Fibroblast of the conjunctiva (primary cell): ENCODE results near the gene BPIFB3.

Experiments
- DNase-seq: peaks from one replicate; pipeline ENCODE4 v3.0.0-alpha.2; 2010; ENCODE audit warnings: low read depth

Gene BPIFB3

DNA sequence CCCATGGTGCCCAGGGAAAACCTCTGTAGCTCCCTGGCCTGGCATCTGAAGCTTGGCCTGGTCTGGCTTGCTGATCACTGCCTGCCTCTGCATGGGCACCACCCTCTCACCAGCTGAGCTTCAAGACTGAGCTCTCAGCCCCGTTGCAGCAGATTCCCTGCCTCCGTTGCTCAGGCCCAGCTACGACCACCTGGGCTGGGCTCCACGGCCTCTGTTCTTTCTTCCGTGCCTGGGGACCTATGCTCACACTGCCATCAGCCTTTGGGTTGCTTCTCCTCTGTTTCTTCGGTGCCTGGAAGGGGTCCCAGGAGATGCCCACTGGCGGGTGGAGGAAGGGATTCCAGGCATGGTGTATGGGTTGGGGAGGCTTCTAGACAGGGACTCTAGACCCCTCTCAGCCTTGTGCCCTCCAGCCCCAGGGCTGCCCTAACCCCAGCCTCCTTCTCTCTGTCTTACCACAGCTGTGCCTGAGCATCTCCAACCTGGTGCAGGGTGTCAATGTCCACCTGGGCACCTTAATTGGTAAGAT is 37.1 kb upstream of the BPIFB3 start:
- DNase-seq, result no peak

DNA sequence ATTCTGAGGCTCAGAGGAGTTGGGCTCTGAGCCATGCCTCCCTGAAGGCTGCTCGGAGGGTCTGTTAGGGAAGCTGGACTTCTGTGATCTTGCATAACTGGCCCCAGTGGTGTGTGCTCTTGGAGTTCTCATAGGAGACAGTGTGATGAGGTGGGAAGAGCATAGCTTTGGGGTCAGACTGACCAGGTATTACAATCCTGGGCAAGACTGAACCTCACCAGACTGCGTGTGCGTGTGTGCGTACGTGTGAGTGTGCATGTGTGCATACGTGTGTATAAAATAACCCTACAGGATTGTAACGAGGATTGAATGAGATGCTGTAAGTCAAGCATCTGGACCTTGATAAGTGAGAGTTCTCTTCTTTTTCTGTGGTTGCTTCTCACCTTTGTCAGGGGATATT is 36.2 kb upstream of the BPIFB3 start:
- no peak for DNase-seq

DNA sequence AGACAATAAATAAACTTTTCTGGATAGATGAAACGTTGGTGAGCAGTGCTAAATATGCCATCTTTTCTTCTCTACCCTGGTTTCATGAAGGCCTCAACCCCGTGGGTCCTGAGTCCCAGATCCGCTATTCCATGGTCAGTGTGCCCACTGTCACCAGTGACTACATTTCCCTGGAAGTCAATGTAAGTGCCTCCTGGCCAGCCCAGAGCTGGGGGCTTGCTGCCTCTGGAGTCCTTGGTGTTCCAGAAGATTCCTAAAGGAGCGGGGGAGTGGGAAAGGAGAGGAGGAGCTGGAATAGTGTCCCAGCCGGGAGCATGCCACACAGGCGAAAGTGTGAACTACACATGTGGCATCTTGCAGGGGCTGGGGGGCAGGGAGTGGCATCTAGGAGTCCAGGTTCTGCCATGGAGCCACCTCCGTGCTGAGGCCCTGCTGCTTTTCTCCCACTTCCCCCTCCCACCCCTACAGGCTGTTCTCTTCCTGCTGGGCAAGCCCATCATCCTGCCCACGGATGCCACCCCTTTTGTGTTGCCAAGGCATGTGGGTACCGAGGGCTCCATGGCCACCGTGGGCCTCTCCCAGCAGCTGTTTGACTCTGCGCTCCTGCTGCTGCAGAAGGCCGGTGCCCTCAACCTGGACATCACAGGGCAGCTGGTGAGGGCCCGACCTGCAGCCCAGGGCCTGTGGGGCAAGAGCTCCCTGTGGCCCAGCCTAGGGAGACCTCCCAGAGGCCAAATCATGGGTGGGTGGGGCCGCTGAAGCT is 35.4 kb upstream of the BPIFB3 start:
- DNase-seq, result no peak

DNA sequence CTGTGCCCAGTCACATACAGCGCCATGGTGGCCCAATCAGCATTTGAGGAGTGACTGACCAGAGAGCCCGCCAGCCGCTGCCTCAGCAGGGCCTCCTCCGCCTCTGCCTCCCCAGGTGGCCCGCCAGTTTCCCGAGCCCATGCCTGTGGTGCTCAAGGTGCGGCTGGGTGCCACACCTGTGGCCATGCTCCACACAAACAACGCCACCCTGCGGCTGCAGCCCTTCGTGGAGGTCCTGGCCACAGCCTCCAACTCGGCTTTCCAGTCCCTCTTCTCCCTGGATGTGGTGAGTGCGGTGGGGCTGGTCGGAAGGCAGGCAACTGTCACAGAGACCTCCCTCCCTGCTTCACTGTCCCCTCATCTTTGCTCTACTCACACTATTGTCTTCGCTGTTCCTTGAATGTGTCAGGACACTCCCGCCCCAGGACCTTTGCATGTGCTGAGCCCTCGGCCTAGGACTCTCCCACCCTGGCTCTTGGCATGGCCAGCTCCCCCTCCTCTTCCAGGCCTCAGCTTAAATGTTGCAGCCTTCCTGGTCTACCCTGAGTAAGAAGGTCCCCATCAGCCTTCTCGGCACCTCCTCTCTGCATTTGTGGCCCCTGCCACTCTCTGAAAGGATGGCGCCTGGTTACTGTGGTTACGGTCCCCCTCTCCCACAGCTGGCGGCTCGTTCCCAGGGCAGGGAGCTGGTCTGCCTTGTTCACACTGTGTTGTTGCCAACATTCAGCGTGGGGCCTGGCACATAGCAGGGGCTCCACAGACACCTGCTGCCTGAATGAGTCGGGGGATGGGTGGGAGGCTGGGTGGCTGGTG is 34.0 kb upstream of the BPIFB3 start:
- DNase-seq, result no peak

DNA sequence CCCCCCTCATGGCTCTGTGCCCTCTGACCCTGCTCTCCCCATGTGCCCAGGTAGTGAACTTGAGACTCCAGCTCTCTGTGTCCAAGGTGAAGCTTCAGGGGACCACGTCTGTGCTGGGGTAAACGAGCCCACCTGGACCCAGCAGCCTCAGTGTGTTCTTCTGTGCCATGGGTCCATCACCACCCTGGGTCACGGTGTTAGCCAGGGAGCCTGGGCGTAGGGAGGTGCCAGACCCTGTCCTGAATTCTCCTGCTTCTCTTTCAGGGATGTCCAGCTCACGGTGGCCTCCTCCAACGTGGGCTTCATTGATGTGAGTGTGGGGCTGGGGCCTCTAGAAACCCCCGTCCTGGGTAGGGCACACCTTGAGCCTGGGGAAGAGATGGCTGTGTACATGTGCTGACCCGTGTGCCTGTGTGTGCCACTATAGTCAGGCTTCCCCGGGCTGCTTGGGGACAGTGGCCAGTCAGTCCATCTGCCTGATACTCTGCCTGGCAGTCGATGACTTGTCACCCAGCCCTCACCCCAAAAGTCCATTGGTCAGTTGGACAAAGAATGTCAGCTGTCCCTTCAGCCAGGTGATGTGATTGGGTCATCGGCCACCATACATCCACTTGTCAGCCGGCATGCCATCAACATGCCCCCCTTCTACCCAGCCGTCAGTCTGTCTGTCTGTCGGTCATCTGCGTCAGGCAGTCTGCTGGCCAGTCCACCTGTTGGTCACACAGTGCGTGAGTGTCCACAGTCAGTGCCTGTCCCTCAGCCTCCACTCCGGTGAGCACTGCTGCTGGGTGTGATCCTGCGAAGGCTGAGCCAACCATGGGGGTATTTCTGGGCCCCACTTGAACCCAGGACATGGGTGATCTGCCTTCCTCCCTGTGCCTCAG is 33.2 kb upstream of the BPIFB3 start:
- DNase-seq, result no peak

DNA sequence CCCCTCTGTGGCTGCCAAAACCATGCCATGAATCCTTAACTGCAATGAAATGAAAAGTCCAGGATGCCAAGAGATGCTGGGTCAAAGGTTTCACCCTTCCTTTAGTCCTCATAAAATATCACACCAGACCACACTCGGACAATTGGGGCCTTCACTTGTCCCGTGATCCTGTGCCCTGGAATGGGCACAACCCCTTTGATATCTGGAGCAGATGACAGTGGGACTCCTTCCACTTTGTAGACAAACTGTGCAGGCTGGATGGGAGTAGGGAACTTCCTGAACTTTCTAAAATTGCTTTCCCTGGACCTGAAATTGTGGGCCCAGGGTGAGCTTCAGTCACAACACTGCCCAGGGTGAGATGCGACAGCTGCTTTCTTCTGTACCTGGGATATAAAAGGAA is 31.8 kb upstream of the BPIFB3 start:
- no peak for DNase-seq

DNA sequence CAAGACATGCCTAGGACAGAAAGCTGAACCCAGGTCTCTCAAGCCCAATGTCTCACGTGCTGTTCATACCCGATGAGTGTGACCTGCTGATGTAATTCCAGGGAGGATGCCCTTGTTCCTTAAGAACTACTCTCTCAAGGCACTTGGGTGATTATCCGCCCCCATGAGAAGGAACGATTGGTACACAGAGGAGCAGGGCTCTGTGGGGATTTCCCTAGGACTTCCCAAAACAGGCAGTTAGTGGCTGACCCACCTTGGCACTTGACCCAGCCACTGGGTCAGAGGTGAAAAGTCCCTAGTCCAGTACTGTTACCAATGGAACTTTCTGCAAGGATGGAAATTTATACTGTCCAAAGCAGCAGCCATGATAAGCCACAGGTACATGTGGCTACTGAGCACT is 31.4 kb upstream of the BPIFB3 start:
- DNase-seq, result no peak

DNA sequence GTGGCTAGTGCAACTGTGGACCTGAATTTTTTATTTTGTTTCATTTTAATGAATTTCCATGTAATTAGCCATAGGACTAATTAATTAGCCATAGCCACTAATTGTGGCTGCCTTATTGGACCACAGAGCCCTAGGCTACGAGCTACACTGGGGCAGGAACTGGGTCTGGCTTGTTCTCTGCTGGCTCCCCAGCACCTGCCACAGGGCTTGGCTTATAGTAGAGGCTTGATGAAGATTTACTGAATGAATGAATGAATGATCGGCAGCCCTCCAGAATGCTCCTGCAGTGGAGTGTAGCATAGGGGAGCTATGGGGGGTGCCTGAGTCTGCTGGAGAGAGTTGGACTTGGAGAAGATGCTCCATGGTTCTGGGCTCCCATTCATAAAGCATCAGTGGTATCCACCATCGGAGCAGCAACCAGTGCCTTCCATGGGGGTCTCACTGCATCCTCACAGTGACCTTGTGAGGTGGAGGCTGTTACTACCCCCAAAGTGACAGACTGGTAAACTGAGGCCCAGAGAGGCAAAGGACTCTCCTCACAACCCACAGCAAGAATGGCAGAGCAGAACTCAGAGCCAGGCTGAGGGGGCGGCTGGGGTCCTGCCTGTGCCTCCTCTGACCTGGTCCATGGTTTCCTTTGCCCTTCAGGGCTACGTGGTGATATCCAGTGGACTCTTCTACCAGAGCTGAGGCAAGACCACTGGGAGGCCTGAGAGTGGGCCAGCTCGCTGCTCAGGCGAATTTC is 30.8 kb upstream of the BPIFB3 start:
- no peak for DNase-seq

DNA sequence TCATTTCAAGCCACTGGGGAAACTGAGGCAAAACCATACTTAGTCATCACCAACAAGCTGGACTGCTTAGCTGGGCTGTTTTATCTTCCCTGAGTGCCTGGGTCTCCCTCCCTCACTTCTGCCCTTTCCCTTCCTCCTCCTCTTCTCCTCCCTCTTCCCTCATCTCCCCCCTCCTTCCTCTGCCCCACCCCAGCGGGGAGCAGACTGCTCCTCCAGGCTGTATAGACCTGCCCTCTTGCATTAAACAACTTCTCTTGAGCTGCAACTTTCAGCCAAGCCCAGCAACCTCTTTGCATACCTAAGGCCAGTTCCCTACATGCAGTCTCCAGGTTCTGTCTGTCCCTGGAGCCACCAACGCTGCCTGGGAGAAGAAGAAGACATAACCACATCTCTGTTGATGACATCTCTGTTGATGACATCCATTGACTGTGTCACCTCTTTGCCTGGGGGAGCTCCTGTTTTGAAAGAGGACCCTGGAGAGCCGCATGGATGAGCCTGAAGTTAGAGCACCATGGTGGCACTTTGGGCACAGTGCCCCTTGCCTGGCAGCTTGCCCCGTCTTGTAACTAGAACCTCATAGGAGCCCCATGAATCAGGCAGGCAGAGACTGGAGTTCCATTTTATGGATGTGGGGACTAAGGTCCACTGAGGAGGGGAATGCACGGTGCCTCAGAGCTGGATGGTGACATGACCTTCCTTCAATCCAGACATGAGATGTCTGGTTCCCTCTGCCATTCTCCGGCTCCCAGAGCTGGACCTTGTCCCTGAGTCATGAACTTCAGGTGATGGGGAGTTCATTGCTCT is 30.1 kb upstream of the BPIFB3 start:
- DNase-seq, result no peak

DNA sequence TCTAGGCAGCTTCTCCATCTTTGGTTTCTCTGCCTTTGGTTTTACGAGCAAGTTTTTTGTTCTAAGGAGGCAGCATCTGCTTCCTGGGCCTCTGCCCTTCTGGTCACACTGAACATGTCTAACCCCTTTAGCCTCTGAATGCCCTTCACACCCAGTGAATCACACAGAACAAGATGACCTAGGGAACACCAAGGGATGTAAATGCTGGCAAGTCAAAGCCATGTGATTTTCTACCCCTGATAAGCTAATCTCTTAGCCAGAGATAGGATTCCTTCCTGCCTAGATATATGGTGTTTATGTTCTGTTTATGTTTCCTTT is 29.5 kb upstream of the BPIFB3 start:
- DNase-seq, result no peak

DNA sequence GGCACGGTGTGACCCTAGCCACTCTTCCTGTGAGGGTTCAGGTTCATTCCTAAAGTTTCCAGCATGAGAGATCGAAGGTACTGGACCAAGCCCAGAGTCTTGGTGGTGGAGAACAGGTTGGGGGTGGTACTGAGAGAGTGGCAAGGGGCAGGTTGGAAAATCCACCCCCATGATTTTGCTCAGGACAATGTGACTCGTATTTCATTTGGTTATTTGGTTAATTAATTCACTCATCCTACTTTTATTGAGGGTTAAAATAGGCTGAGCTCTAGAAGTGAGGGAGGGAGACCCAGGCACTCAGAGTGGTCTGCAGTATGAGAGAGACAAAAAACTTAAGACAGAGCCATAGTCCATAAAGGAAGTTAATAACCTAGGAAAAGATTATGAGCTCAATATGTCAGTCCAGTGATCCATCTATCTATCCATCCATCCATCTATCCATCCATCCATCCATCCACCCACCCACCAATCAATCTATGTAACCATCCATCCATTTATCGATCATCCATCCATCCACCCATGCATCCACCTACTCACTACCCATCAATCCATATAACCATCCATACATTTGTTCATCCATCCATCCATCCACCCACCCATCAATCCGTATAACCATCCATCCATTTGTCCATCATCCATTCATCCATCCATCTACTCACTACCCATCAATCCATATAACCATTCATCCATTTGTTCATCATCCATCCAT is 28.9 kb upstream of the BPIFB3 start:
- no peak for DNase-seq

DNA sequence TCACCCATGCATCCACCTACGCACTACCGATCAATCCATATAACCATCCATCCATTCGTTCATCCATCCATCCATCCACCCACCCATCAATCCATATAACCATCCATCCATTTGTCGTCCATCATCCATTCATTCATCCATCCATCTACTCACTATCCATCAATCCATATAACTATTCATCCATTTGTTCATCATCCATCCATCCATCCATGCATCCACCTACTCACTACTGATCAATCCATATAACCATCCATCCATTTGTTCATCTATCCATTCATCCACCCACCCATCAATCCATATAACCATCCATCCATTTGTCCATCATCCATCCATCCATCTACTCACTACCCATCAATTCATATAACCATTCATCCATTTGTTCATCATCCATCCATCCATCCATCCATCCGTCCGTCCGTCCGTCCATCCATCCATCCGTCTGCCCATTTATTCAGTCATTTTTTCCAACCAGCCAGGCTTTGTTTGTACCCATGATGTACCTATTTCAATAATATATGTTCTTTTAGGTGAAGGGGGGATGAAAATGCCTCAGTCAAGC is 28.3 kb upstream of the BPIFB3 start:
- no peak for DNase-seq

DNA sequence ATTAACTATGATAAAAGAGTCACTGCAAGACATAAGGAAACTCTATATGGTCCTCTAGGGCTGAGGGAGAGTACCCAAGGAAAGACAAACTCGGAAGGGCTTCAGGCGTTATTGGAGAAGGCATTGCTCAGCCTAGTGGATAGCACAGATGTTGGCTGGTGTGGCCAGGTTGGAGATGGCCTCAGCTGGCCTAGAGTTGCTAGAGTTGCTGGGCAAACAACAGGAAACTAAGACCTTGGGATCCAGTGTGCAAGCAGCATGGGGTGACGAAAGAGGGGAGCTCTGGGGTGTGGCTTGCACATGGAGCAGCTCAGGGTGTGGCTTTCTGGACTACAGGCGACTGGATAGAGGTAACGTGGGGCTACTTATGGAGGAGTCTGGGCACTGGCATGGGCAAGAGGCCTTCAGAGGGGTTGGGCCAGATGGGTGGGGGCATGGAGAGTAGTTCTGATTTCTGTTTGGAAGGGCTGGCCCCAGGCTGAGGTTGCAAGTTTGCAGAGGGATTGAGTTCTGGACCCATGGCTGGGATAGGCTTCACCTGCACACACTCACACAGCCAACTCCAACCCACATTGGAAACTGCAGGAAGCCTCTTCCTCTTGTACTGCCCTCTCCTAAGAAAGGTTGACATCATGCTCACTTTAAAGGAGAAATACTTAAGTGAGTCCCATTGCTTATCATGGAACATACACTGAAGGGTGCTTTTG is 27.5 kb upstream of the BPIFB3 start:
- no peak for DNase-seq

DNA sequence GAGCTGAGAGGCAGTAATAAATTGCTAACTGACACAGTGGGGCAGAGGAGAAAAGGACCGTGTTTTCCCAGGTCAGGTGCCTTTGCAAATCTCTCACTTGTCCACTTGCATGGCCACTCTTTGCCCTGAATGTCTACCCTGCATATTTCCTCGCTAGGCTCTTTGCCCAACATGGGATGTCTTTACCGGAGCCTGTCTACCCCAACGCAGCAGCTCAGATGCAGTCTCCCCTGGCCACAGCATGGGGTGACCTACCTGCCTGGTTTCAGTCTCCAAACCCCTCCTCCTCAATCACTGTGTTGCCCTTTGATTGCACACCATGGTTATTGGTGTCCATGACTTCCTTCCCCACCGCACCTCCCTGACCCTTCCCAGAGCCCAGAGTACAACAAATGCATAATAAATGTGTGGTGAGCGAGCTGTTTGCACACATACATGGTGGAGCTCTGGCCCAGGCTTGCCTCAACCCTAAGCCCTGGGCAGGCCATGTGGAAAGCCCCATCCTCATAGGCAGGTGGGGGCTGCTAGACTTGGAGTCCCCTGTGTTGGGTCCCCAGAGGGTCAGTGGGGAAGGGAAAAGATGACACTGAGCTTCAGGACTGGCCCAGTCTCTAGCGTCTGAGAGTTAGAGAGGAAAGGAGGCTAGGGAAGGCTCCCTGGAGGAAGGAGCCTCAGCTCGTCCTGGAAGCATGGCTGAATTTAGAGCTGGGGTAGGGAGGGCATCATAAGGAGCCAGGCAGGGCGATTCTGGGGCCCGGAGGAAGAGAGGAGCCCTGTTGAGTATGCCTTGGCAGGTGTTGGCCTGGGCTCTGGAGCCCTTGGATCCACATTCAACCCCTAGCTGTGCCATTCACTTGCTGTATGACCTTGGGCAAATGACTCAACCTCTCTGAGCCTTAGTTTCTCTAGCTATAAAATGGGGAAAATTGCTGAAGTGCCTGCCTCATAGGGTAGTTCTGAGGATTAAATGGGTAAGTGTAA is 26.6 kb upstream of the BPIFB3 start:
- DNase-seq, result no peak

DNA sequence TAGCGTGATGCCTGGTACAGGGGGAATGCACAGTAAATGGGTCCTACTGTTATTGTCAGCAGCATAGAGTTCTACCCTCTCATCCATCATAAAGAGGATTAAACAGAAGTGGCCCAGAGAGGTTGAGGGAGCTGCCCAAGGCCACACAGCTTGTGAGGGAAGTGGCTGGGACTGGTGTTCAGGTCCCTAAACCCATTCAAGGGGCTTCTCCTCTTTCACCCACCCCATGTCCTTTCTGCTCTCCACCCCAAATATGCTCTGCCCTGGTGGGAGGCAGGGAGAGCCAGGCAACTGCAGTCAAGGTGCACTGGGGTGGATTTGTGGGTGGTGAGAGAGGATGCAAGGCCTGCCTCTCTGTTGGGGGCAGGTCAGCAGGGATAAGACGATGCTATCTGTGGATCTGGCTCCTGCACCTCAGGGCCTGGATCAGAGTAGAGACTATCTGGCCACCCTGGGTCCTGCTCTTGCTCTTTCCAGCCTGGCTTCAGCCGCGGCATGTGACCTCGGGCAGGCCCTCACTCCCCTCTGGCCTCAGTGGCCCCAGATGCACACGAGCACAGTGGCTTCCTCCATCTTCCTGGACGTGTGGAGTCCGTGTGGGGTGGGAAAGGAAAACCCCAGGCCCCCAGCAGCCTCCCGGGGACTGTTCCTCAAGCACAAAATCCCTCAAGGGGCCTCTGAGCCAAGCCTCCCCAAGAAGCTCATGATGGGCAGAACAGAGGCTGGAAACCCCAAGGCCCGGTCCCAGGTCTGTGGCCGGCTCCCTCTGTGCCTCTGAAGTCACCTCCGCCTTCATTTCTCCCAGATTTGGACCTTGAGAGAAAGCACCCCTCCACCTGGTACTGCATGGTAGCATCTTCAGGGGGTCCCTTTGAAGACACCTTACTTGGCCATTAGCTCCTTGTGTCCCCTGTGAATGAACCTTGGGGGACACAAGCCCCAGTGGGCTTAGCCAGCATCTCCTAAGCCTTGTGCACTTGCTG is 25.6 kb upstream of the BPIFB3 start:
- no peak for DNase-seq

DNA sequence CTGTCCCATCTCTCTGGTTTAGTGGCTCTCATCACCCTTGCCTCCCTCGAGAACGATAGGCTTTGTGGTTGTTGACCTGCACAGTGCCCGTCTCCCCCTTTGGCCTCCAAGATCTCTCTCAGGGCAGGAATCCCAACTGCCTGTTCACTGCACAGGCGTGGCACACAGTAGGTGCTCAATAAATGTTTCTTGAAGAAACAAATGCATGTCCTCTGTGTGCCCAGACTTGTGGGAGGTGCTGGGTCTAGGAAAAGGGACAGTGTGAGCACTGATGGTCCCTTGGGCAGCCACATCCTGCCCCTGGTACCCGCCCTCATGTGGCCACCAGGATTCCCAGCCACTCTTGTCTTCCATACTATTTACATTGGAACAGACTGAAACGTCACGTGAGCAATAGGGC is 24.8 kb upstream of the BPIFB3 start:
- DNase-seq, result no peak

DNA sequence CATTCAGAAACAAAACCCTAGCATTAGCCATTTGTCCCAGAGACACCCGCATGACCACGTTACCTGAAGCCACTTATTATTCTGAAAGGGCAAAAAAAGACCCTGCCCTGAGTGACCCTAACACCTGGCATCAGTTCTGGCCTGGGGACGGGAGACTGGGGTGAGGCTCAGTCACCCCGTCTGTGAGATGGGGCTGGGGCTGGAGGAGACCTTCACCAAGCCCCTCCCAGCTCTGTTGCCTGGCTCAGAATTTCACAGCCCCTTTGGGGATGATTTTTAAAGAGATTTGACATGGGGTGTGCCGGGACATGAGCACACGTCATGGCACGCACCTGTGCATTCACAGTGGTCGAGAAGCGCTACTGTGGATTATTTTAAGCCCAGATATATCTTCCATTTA is 23.6 kb upstream of the BPIFB3 start:
- DNase-seq, result no peak
